ENCODE measurements around the gene CDK16.

The CDK16 gene

GRCh38 chrX:47228550-47229270, 10.2 kb downstream of the CDK16 start:
- no peak for DNase-seq

- DNase-seq, result no peak
These were observed 10.9 kb downstream of the CDK16 start for GRCh38 chrX:47229427-47229826.

GRCh38 chrX:47230136-47230868, 11.8 kb downstream of the CDK16 start:
- DNase-seq, result no peak

GRCh38 chrX:47231167-47231566, 12.7 kb downstream of the CDK16 start:
- no peak for DNase-seq

- no peak for DNase-seq
These were observed 13.8 kb downstream of the CDK16 start for GRCh38 chrX:47232197-47232802.

GRCh38 chrX:47232803-47233332, 14.4 kb downstream of the CDK16 start, which contains the start of gene USP11:
Gene USP11 (plus strand): TSS chrX:47233009. CDS start chrX:47233044, 35 bp downstream.
- peak; percentile 41 to 55 for DNase-seq

GRCh38 chrX:47233333-47234113, 15.0 kb downstream of the CDK16 start:
- DNase-seq, result peak; percentile 97

- DNase-seq, result no peak
These were observed 16.1 kb downstream of the CDK16 start for GRCh38 chrX:47234583-47234982.

- no peak for DNase-seq
These were observed 17.2 kb downstream of the CDK16 start for GRCh38 chrX:47235691-47236103.

- no peak for DNase-seq
These were observed 20.7 kb downstream of the CDK16 start for GRCh38 chrX:47239199-47239598.

- no peak for DNase-seq
These were observed 21.5 kb downstream of the CDK16 start for GRCh38 chrX:47239898-47240545.

- DNase-seq, result no peak
These were observed 22.1 kb downstream of the CDK16 start for GRCh38 chrX:47240619-47241018.

GRCh38 chrX:47241201-47242011, 22.9 kb downstream of the CDK16 start:
- DNase-seq, result no peak

GRCh38 chrX:47242321-47242720, 23.8 kb downstream of the CDK16 start:
- no peak for DNase-seq

- DNase-seq, result no peak
These were observed 24.9 kb downstream of the CDK16 start for GRCh38 chrX:47243351-47243750.

- no peak for DNase-seq
These were observed 26.2 kb downstream of the CDK16 start for GRCh38 chrX:47244676-47245075.

GRCh38 chrX:47245156-47245555, 26.7 kb downstream of the CDK16 start:
- DNase-seq, result no peak

- DNase-seq, result no peak
These were observed 28.9 kb downstream of the CDK16 start for GRCh38 chrX:47247206-47247998.

GRCh38 chrX:47247999-47248320, 29.5 kb downstream of the CDK16 start:
- DNase-seq, result no peak

GRCh38 chrX:47248576-47248975, 30.1 kb downstream of the CDK16 start:
- no peak for DNase-seq

GRCh38 chrX:47250017-47250347, 31.5 kb downstream of the CDK16 start:
- no peak for DNase-seq
